GM13976 (cell line): Measurements from ENCODE around the gene PPIF.
A peak's percentile ranks its signal among the peaks of the same experiment; 100 is the strongest.

Source experiments
- DNase-seq: peaks from one replicate; pipeline ENCODE4 v3.0.0; 2012; ENCODE audit warnings: low spot score
- CTCF ChIP-seq: IDR thresholded peaks from 2 replicates; pipeline ENCODE4 v1.5.1; 2012; ENCODE audit warnings: borderline replicate concordance, mild to moderate bottlenecking; ENCODE audit not compliant: insufficient read depth; ENCODE audit errors: extremely low read depth, missing control alignments, control extremely low read depth
- in situ Hi-C: fragments of 300-500 bp; cut with MboI; formaldehyde crosslinking; loops from one replicate; pipeline ENCODE4 v1.12.0; 2022; ENCODE audit warnings: low sequenced_read_pairs, mixed read lengths, inconsistent platforms; ENCODE audit not compliant: unreplicated experiment

PPIF gene

GRCh38 chr10:79347226-79347893, at the start of gene PPIF:
PPIF (plus strand) TSS chr10:79347469; CDS start chr10:79347549, 80 bp downstream.
- in situ Hi-C loops: no loop called here
- peak; percentile 96 for DNase-seq
- TF ChIP-seq CTCF: peak; percentile 99

GRCh38 chr10:79298403-79299244, 48.6 kb upstream of the PPIF start:
- DNase-seq: no peak
- in situ Hi-C loops: no loop called here
- no peak for TF ChIP-seq CTCF

- no peak for TF ChIP-seq CTCF
- DNase-seq: no peak
- in situ Hi-C loops: no loop called here
These were observed 47.6 kb upstream of the PPIF start for GRCh38 chr10:79299397-79300241.

GRCh38 chr10:79300711-79301110, 46.6 kb upstream of the PPIF start:
- no peak for TF ChIP-seq CTCF
- in situ Hi-C loops: no loop called here
- DNase-seq: no peak

GRCh38 chr10:79301754-79302530, 45.3 kb upstream of the PPIF start:
- TF ChIP-seq CTCF: no peak
- no peak for DNase-seq
- in situ Hi-C loops: no loop called here
